Esophagus squamous epithelium (tissue), 5 donors: ENCODE measurements around the gene MAP6D1. TPM values are rescaled to one million over a fixed set of nuclear protein-coding genes. Genes with fewer than 3 reads are reported as not detected.

Source experiments
- DNase-seq: peaks from one replicate; lab custom pipeline; 2025; lab: John Stamatoyannopoulos, UW
- H3K27ac ChIP-seq, 4 donors: fragments of 200-600 bp; sonication (generic); one replicate each; pipeline ENCODE4 v1.5.1; 2016 to 2019; ENCODE audit warnings: mild to moderate bottlenecking in 1 of 4
- H3K27me3 ChIP-seq, 4 donors: fragments of 200-600 bp; sonication (generic); 1 replicate in 3 of 4; 2 replicates in 1 of 4; pipeline versions ENCODE4 v1.5.1 to v1.6.0; 2017 to 2021; ENCODE audit warnings: antibody characterized with exemption in 1 of 4
- H3K36me3 ChIP-seq, 3 donors: fragments of 200-600 bp; sonication (generic); one replicate each; pipeline ENCODE4 v1.5.1; 2016 to 2019
- H3K4me1 ChIP-seq, 3 donors: fragments of 200-600 bp; sonication (generic); one replicate each; pipeline ENCODE4 v1.5.1; 2017 to 2019
- H3K4me3 ChIP-seq, 4 donors: fragments of 200-600 bp; sonication (generic); 1 replicate in 3 of 4; 2 replicates in 1 of 4; pipeline ENCODE4 v1.5.1; 2016 to 2019; ENCODE audit warnings: mild to moderate bottlenecking in 2 of 4, moderate library complexity in 1 of 4
- H3K9me3 ChIP-seq, 3 donors: fragments of 200-600 bp; sonication (generic); one replicate each; pipeline ENCODE4 v1.5.1; 2016 to 2019
- POLR2A ChIP-seq, 4 donors: fragments of 450-650 bp; IDR thresholded peaks; one replicate each; pipeline ENCODE4 v1.6.1; 2017; ENCODE audit warnings: antibody characterized with exemption in 4 of 4, mild to moderate bottlenecking in 4 of 4, moderate library complexity in 3 of 4
- WGBS, 2 donors: methylation state at CpG; one replicate each; pipeline ENCODE4 v1.1.5; 2018; 5-methylcytosine and 5-hydroxymethylcytosine counted together
- intact Hi-C: fragments of 100-400 bp; cut with DNase I; formaldehyde crosslinking; loops from one replicate; pipeline ENCODE4 v1.15.0; 2022
- total RNA-seq, 4 donors: library from RNA; depleted of rRNA; stranded (reverse); fragments of >200 nt; gene quantifications; one replicate each; pipeline ENCODE4 v1.1.0, GENCODE V29; 2016
- TF ChIP-seq, protein P1 (sequence below), 6 experiments: fragments of 450-650 bp in 4 of 6; fragments of 200-600 bp in 2 of 6; sonication (generic) in 2 of 6; IDR thresholded peaks; one replicate each; pipeline ENCODE4 v1.5.1; 2016 to 2019; ENCODE audit warnings: antibody characterized with exemption in 6 of 6, mild to moderate bottlenecking in 4 of 6, moderate library complexity in 4 of 6
- donor health status: DM: yes; HTN: yes; CAD: no.

MAP6D1 gene
- total RNA-seq = 1 to 10 TPM in 3 of 4 donors, not detected in 1; 2.0 to 5.1 (median 2.7) TPM

GRCh38 chr3:183825456-183826161 lies at the start of gene MAP6D1:
Gene MAP6D1 (minus strand): TSS chr3:183825577. CDS start chr3:183825547, 30 bp downstream.
- intact Hi-C loops = no loop called here
- no peak for DNase-seq
- WGBS, 2 donors = 8% methylated on average over 7 of the region's 69 CpGs; no CpG with 5 or more reads in 1 of the 2 donors
- Histone ChIP-seq H3K9me3 (no peaks in the 10 kb centered on the region), H3K27me3 (no peaks in the 10 kb centered on the region), H3K4me1 (peaks cover 13 to 31% (median 13%) of the 10 kb centered on the region in 3 donors), H3K27ac (peak within 1 kb of the TSS in 2 of 4 donors; percentile 42 to 50), H3K36me3 (peaks cover 0 to 29% (median 0%) of the 10 kb centered on the region in 3 donors), H3K4me3 (peak within 1 kb of the TSS; percentile 52 to 80 (median 61))
- TF ChIP-seq, protein P1, sequence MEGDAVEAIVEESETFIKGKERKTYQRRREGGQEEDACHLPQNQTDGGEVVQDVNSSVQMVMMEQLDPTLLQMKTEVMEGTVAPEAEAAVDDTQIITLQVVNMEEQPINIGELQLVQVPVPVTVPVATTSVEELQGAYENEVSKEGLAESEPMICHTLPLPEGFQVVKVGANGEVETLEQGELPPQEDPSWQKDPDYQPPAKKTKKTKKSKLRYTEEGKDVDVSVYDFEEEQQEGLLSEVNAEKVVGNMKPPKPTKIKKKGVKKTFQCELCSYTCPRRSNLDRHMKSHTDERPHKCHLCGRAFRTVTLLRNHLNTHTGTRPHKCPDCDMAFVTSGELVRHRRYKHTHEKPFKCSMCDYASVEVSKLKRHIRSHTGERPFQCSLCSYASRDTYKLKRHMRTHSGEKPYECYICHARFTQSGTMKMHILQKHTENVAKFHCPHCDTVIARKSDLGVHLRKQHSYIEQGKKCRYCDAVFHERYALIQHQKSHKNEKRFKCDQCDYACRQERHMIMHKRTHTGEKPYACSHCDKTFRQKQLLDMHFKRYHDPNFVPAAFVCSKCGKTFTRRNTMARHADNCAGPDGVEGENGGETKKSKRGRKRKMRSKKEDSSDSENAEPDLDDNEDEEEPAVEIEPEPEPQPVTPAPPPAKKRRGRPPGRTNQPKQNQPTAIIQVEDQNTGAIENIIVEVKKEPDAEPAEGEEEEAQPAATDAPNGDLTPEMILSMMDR (IDR thresholded peaks at IDR 0.05) = no peak
- no peak for TF ChIP-seq POLR2A (IDR thresholded peaks at IDR 0.05)

DNA sequence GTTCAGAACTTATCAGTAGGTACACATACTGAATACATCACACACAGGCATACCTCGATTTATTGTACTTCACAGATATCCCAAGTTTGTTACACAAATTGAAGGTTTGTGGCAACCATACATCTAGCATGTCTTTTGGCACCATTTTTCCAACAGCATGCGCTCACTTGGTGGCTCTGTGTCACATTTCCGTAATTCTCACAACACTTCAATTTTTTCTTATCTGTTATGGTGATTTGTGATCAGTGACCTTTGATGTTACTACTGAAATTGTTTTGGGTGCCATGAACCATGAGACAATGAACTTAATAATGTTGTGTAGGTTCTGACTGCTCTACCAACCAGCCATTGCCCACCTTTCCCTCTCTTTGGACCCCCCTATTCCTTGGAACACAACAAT lies 48.5 kb upstream of the MAP6D1 start:
- TF ChIP-seq POLR2A (IDR thresholded peaks at IDR 0.05) = no peak
- TF ChIP-seq, protein P1 (IDR thresholded peaks at IDR 0.05) = no peak
- 90 to 93% methylated on average over 3 of the region's 3 CpGs for WGBS, 2 donors
- no peak overlapping the region for H3K27ac ChIP-seq
- H3K36me3 ChIP-seq = peaks cover 0 to 24% (median 0%) of the 10 kb centered on the region in 3 donors
- intact Hi-C loops = no loop called here
- DNase-seq = no peak
- no peaks in the 10 kb centered on the region for H3K27me3 ChIP-seq
- peaks cover 0 to 23% (median 6%) of the 10 kb centered on the region in 3 donors for H3K4me1 ChIP-seq
- H3K4me3 ChIP-seq = no peak overlapping the region
- H3K9me3 ChIP-seq = no peaks in the 10 kb centered on the region

- Histone ChIP-seq H3K36me3 (peaks cover 0 to 20% (median 8%) of the 10 kb centered on the region in 3 donors), H3K9me3 (no peaks in the 10 kb centered on the region), H3K27me3 (no peaks in the 10 kb centered on the region), H3K27ac (no peak overlapping the region), H3K4me3 (no peak overlapping the region), H3K4me1 (peaks cover 0 to 23% (median 6%) of the 10 kb centered on the region in 3 donors)
- intact Hi-C loops = no loop called here
- 49 to 69% methylated on average over 2 of the region's 2 CpGs for WGBS, 2 donors
- DNase-seq = no peak
- no peak for TF ChIP-seq POLR2A (IDR thresholded peaks at IDR 0.05)
- TF ChIP-seq, protein P1 (IDR thresholded peaks at IDR 0.05) = no peak
Measured at GRCh38 chr3:183871541-183871940, 46.2 kb upstream of the MAP6D1 start.

DNA sequence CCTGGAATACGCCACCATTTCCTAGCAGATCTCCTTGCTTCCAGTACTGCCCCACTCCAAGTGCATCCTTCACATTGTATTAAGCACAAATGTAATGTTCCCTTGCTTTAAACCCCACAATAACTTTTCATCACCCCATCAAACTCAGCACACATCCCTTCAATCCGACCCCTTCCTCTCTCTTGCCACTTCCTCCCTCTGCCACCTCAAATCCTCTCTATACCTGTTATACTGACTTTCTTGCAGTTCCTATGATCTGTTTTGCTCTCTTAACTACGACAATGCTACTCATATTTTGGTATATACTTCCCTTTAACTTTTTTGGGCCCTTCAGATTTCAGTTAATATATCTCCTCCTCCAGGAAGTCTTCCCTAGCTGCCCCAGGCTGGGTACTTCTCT lies 45.2 kb upstream of the MAP6D1 start:
- WGBS, 2 donors = 84 to 87% methylated on average over 3 of the region's 3 CpGs

GRCh38 chr3:183868796-183869195 lies 43.4 kb upstream of the MAP6D1 start:
- 80 to 83% methylated on average over 1 of the region's 1 CpG for WGBS, 2 donors
- intact Hi-C loops = no loop called here

More for the DNA sequence above, 45.2 kb upstream of the MAP6D1 start:
- peaks cover 0 to 25% (median 9%) of the 10 kb centered on the region in 3 donors for H3K36me3 ChIP-seq
- no peaks in the 10 kb centered on the region for H3K9me3 ChIP-seq
- H3K27ac ChIP-seq = no peak overlapping the region
- intact Hi-C loops = no loop called here
- peaks cover 0 to 23% (median 6%) of the 10 kb centered on the region in 3 donors for H3K4me1 ChIP-seq
- H3K4me3 ChIP-seq = no peak overlapping the region
- no peaks in the 10 kb centered on the region for H3K27me3 ChIP-seq
- TF ChIP-seq POLR2A (IDR thresholded peaks at IDR 0.05) = no peak
- TF ChIP-seq, protein P1 (IDR thresholded peaks at IDR 0.05) = no peak
- no peak for DNase-seq

More at GRCh38 chr3:183868796-183869195, 43.4 kb upstream of the MAP6D1 start:
- Histone ChIP-seq H3K27me3 (no peaks in the 10 kb centered on the region), H3K4me3 (no peak overlapping the region), H3K4me1 (peaks cover 0 to 20% (median 6%) of the 10 kb centered on the region in 3 donors), H3K9me3 (no peaks in the 10 kb centered on the region), H3K36me3 (peaks cover 0 to 43% (median 9%) of the 10 kb centered on the region in 3 donors), H3K27ac (no peak overlapping the region)
- DNase-seq = no peak
- TF ChIP-seq POLR2A (IDR thresholded peaks at IDR 0.05) = no peak
- TF ChIP-seq, protein P1 (IDR thresholded peaks at IDR 0.05) = no peak
